ENCODE results near the gene KRTAP9-7.

DNA sequence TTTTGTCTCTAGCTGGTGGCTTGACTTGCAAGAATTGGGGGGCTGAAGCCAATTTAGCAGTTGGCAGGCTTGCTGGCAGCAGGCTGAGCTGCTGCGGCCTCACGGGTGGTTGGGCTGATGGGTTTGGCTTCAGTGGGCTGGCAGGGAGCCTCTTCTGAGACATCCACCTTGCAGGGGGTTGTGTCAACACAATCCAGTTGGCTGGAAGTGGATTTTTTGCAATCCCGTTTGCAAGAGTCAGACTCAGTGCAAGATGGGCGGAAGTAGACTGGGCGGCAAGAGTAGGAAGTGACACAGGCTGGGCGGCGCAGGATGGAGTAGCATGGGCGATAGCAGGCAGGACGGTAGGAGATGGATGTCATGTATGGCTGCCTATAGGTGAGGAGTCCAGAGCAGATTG lies 32.1 kb downstream of the KRTAP9-7 start:
- TF ChIP-seq ARNT (IDR thresholded peaks at IDR 0.05) (no peak), ELF4 (IDR thresholded peaks at IDR 0.05) (no peak), NFRKB (IDR thresholded peaks at IDR 0.05) (no peak), TARDBP (IDR thresholded peaks at IDR 0.05) (no peak)
